GM19099 (cell line): ENCODE measurements around the gene NUDT8.
A peak's percentile ranks its signal among the peaks of the same experiment; 100 is the strongest.

ENCODE experiments used
- POLR2A ChIP-seq: IDR thresholded peaks from 3 replicates; pipeline ENCODE4 v1.6.1; 2011; ENCODE audit warnings: low read depth; ENCODE audit not compliant: insufficient read length; ENCODE audit errors: extremely low read depth

The NUDT8 gene

GRCh38 chr11:67648796-67649613 lies 19.3 kb upstream of the NUDT8 start:
- no peak for TF ChIP-seq POLR2A

- no peak for TF ChIP-seq POLR2A
Measured at GRCh38 chr11:67648140-67648795, 18.5 kb upstream of the NUDT8 start.

- TF ChIP-seq POLR2A, result no peak
Measured at GRCh38 chr11:67647471-67647870, 17.7 kb upstream of the NUDT8 start.

- TF ChIP-seq POLR2A, result peak; percentile 24
Measured at GRCh38 chr11:67646535-67647336, 17.0 kb upstream of the NUDT8 start.

- no peak for TF ChIP-seq POLR2A
Measured at GRCh38 chr11:67645521-67646461, 16.1 kb upstream of the NUDT8 start.

GRCh38 chr11:67644472-67645418 lies 15.0 kb upstream of the NUDT8 start:
- no peak for TF ChIP-seq POLR2A

- no peak for TF ChIP-seq POLR2A
Measured at GRCh38 chr11:67644042-67644441, 14.3 kb upstream of the NUDT8 start.

GRCh38 chr11:67642173-67643120 lies 12.7 kb upstream of the NUDT8 start:
- no peak for TF ChIP-seq POLR2A

- no peak for TF ChIP-seq POLR2A
Measured at GRCh38 chr11:67641338-67642172, 11.8 kb upstream of the NUDT8 start.

- TF ChIP-seq POLR2A, result no peak
Measured at GRCh38 chr11:67640758-67641337, 11.1 kb upstream of the NUDT8 start.

GRCh38 chr11:67640021-67640757 lies 10.5 kb upstream of the NUDT8 start:
- no peak for TF ChIP-seq POLR2A

- no peak for TF ChIP-seq POLR2A
Measured at GRCh38 chr11:67639438-67639859, 9.7 kb upstream of the NUDT8 start, which contains the start of gene TBX10. TSS of gene TBX10 (minus strand) at chr11:67639763. CDS start at chr11:67639472, 291 bp downstream.
